NCI-H524 treated with DMSO at 0.1 percent for 48 hours (cell line): ENCODE data around the gene GPR39.

Source experiments
- DNase-seq: peaks from one replicate; lab custom pipeline; 2025; lab: John Stamatoyannopoulos, UW

The GPR39 gene

GRCh38 chr2:132671151-132671835 lies 254.7 kb downstream of the GPR39 start:
- no peak for DNase-seq

GRCh38 chr2:132676999-132677398 lies 260.4 kb downstream of the GPR39 start:
- DNase-seq = no peak

- DNase-seq = no peak
Observed at GRCh38 chr2:132677661-132678060, 261.1 kb downstream of the GPR39 start.

GRCh38 chr2:132678483-132678882 lies 261.9 kb downstream of the GPR39 start:
- DNase-seq = no peak

- no peak for DNase-seq
Observed at GRCh38 chr2:132680544-132680943, 263.9 kb downstream of the GPR39 start.

GRCh38 chr2:132681766-132682165 lies 265.2 kb downstream of the GPR39 start:
- no peak for DNase-seq

GRCh38 chr2:132690664-132691303 lies 274.2 kb downstream of the GPR39 start:
- no peak for DNase-seq

GRCh38 chr2:132691556-132691955 lies 275.0 kb downstream of the GPR39 start:
- no peak for DNase-seq

- DNase-seq = no peak
Observed at GRCh38 chr2:132692816-132693215, 276.2 kb downstream of the GPR39 start.
